Measurements from ENCODE around the gene CCDC70.

The CCDC70 gene

GRCh38 chr13:51862957-51863356 lies 1.2 kb downstream of the CCDC70 start:
- DNase-seq (ENCODE audit: low read depth in 1 of 2, low spot score in 1 of 2), result no peak
- Histone ChIP-seq H3K4me3 (replicated peaks; ENCODE audit: insufficient read depth, low read length) (no peak overlapping the region), H3K27me3 (ENCODE audit: insufficient read depth, poor library complexity, severe bottlenecking) (no peaks in the 10 kb centered on the region), H3K27ac (replicated peaks) (no peak overlapping the region)
- no peak for TF ChIP-seq GABPA (IDR thresholded peaks at IDR 0.05; ENCODE audit: low read depth)
- TF ChIP-seq CTCF (IDR thresholded peaks at IDR 0.05; ENCODE audit: insufficient read depth, low read length), result no peak
- TF ChIP-seq POLR2AphosphoS5 (IDR thresholded peaks at IDR 0.05; ENCODE audit: low read depth), result no peak
- TF ChIP-seq SPI1 (IDR thresholded peaks at IDR 0.05; ENCODE audit: borderline replicate concordance, low read depth), result no peak
- TF ChIP-seq REST (IDR thresholded peaks at IDR 0.05; ENCODE audit: insufficient replicate concordance, low read depth), result no peak

GRCh38 chr13:51865838-51866237 lies 4.1 kb downstream of the CCDC70 start:
- Histone ChIP-seq H3K27me3 (ENCODE audit: insufficient read depth, poor library complexity, severe bottlenecking) (no peaks in the 10 kb centered on the region), H3K27ac (replicated peaks) (no peak overlapping the region), H3K4me3 (replicated peaks; ENCODE audit: insufficient read depth, low read length) (no peak overlapping the region)
- no peak for TF ChIP-seq CTCF (IDR thresholded peaks at IDR 0.05; ENCODE audit: insufficient read depth, low read length)
- no peak for TF ChIP-seq SPI1 (IDR thresholded peaks at IDR 0.05; ENCODE audit: borderline replicate concordance, low read depth)
- no peak for TF ChIP-seq GABPA (IDR thresholded peaks at IDR 0.05; ENCODE audit: low read depth)
- no peak for TF ChIP-seq POLR2AphosphoS5 (IDR thresholded peaks at IDR 0.05; ENCODE audit: low read depth)
- no peak for TF ChIP-seq REST (IDR thresholded peaks at IDR 0.05; ENCODE audit: insufficient replicate concordance, low read depth)
- no peak for DNase-seq (ENCODE audit: low read depth in 1 of 2, low spot score in 1 of 2)

DNA sequence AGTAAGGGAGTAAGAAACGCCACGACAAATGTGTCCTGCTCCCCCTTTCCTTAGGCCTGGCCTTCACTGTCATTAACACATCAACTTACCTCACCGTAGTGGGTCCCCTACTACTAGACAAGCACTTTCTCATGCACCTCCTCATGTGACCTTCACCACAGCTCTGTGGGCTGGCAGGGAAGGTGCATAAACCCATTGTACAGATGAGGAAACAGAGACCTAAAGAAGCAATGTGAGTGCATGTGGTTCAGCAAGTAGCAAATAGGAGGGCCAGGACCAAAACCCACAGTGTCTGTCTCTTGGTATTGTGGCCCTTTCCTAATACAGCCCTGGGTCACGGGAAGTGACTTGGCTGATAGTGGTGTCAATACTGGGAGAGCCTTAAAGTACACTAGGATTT lies 5.3 kb downstream of the CCDC70 start:
- H3K4me3 ChIP-seq (replicated peaks; ENCODE audit: insufficient read depth, low read length), result no peak overlapping the region
- no peaks in the 10 kb centered on the region for H3K27me3 ChIP-seq (ENCODE audit: insufficient read depth, poor library complexity, severe bottlenecking)
- no peak for TF ChIP-seq CTCF (IDR thresholded peaks at IDR 0.05; ENCODE audit: insufficient read depth, low read length)
- no peak for TF ChIP-seq REST (IDR thresholded peaks at IDR 0.05; ENCODE audit: insufficient replicate concordance, low read depth)
- TF ChIP-seq POLR2AphosphoS5 (IDR thresholded peaks at IDR 0.05; ENCODE audit: low read depth), result no peak
- TF ChIP-seq SPI1 (IDR thresholded peaks at IDR 0.05; ENCODE audit: borderline replicate concordance, low read depth), result no peak
- no peak for TF ChIP-seq GABPA (IDR thresholded peaks at IDR 0.05; ENCODE audit: low read depth)
- DNase-seq (ENCODE audit: low read depth in 1 of 2, low spot score in 1 of 2), result no peak
- H3K27ac ChIP-seq (replicated peaks), result no peak overlapping the region
